ENCODE measurements around the gene AKAP13. TPM values are rescaled to one million over a fixed set of nuclear protein-coding genes. Genes with fewer than 3 reads are reported as not detected.

The AKAP13 gene
- total RNA-seq, 6 donors from 2014 or later = 329 to 1,278 (median 748) TPM

- no peak for TF ChIP-seq POLR2AphosphoS5 (IDR thresholded peaks at IDR 0.05)
- TF ChIP-seq EP300 (IDR thresholded peaks at IDR 0.05) = no peak
- no peak for TF ChIP-seq CTCF (IDR thresholded peaks at IDR 0.05)
- H3K4me1 ChIP-seq = peaks cover 9 to 35% (median 20%) of the 10 kb centered on the region in 4 donors
- peaks cover 9 to 19% (median 15%) of the 10 kb centered on the region in 4 donors for H3K36me3 ChIP-seq
- H3K4me3 ChIP-seq = no peak overlapping the region
- H3K27me3 ChIP-seq = no peaks in the 10 kb centered on the region
- ATAC-seq (ENCODE audit: low FRiP score in 2 of 2) = peak in 1 of 2 donors; percentile 56
- peak overlapping the region in 1 of 4 donors; percentile 57 for H3K27ac ChIP-seq
- H3K9me3 ChIP-seq = no peaks in the 10 kb centered on the region
- 50 to 59% methylated on average over 3 to 8 of the region's 8 CpGs for WGBS, 2 donors
- peak in 1 of 2 donors; percentile 77 for DNase-seq
Observed at GRCh38 chr15:85752491-85752961, 372.1 kb downstream of the AKAP13 start.

GRCh38 chr15:85753261-85753660 lies 372.9 kb downstream of the AKAP13 start:
- WGBS, 2 donors = 89 to 100% methylated on average over 1 of the region's 1 CpG
- H3K4me1 ChIP-seq = peaks cover 9 to 27% (median 20%) of the 10 kb centered on the region in 4 donors

GRCh38 chr15:85753791-85754452 lies 373.5 kb downstream of the AKAP13 start:
- H3K4me1 ChIP-seq = peaks cover 6 to 23% (median 17%) of the 10 kb centered on the region in 4 donors
- DNase-seq (no peak), ATAC-seq (ENCODE audit: low FRiP score in 2 of 2) (no peak)
- 78 to 94% methylated on average over 9 to 10 of the region's 10 CpGs for WGBS, 2 donors
- TF ChIP-seq CTCF (IDR thresholded peaks at IDR 0.05) = no peak
- no peak for TF ChIP-seq POLR2A (IDR thresholded peaks at IDR 0.05)
- no peak for TF ChIP-seq POLR2AphosphoS5 (IDR thresholded peaks at IDR 0.05)
- TF ChIP-seq EP300 (IDR thresholded peaks at IDR 0.05) = no peak
- H3K27ac ChIP-seq = no peak overlapping the region
- peaks cover 0 to 5% (median under 1%) of the 10 kb centered on the region in 4 donors for H3K36me3 ChIP-seq
- H3K9me3 ChIP-seq = no peaks in the 10 kb centered on the region
- H3K4me3 ChIP-seq = no peak overlapping the region
- no peaks in the 10 kb centered on the region for H3K27me3 ChIP-seq

More at GRCh38 chr15:85753261-85753660, 372.9 kb downstream of the AKAP13 start:
- TF ChIP-seq CTCF (IDR thresholded peaks at IDR 0.05) (no peak), POLR2AphosphoS5 (IDR thresholded peaks at IDR 0.05) (no peak), POLR2A (IDR thresholded peaks at IDR 0.05) (no peak), EP300 (IDR thresholded peaks at IDR 0.05) (no peak)
- no peak overlapping the region for H3K27ac ChIP-seq
- ATAC-seq (ENCODE audit: low FRiP score in 2 of 2) = no peak
- DNase-seq = no peak
- no peaks in the 10 kb centered on the region for H3K27me3 ChIP-seq
- no peaks in the 10 kb centered on the region for H3K9me3 ChIP-seq
- peaks cover 4 to 12% (median 7%) of the 10 kb centered on the region in 4 donors for H3K36me3 ChIP-seq
- no peak overlapping the region for H3K4me3 ChIP-seq

- Histone ChIP-seq H3K27me3 (no peaks in the 10 kb centered on the region), H3K4me1 (peaks cover 5 to 23% (median 17%) of the 10 kb centered on the region in 4 donors), H3K27ac (no peak overlapping the region), H3K36me3 (no peaks in the 10 kb centered on the region), H3K4me3 (no peak overlapping the region), H3K9me3 (no peaks in the 10 kb centered on the region)
- TF ChIP-seq CTCF (IDR thresholded peaks at IDR 0.05) (no peak), POLR2A (IDR thresholded peaks at IDR 0.05) (no peak), EP300 (IDR thresholded peaks at IDR 0.05) (no peak), POLR2AphosphoS5 (IDR thresholded peaks at IDR 0.05) (no peak)
- ATAC-seq (ENCODE audit: low FRiP score in 2 of 2) (no peak), DNase-seq (no peak)
- 75 to 87% methylated on average over 4 to 7 of the region's 7 CpGs for WGBS, 2 donors
Observed at GRCh38 chr15:85754989-85755388, 374.6 kb downstream of the AKAP13 start.
